ENCODE results near the gene BLNK.

GRCh38 chr10:96165726-96166125, 105.6 kb downstream of the BLNK start:
- TF ChIP-seq RCOR1 (IDR thresholded peaks at IDR 0.05; ENCODE audit: low read length) = no peak
- no peak for TF ChIP-seq POLR2AphosphoS5 (IDR thresholded peaks at IDR 0.05; ENCODE audit: low read depth, low read length)
- TF ChIP-seq CTCF (IDR thresholded peaks at IDR 0.05) = no peak

Measured in SK-N-SH (cell line).